ENCODE results near the gene ARID1B. TPM values are rescaled to one million over a fixed set of nuclear protein-coding genes. Genes with fewer than 3 reads are reported as not detected.
A peak's percentile ranks its signal among the peaks of the same experiment; 100 is the strongest.

The ARID1B gene
- total RNA-seq, 1 experiment from 2014 or later: 60.3 TPM

DNA sequence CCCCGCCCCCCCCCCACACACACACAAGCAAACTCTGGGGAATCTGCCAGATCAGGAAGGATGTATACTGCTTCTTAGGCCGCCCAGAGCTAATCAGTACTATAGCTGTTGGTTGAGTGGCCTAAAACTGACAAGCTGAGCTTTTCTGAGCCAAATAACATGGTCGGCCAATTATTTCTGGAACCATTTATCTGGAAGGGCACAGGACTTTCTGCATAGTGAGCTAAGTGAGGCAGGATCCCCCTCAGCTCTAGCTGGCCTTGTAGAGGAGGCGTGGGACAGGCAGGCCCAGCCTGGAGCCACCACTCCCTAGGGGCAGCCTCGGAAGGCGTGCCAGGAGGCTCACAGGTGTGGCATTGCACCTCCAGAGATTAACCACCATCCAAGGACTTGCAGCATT lies 346.1 kb downstream of the ARID1B start (continued):
- no peak for TF ChIP-seq ZNF263 (CRISPR knock-in tag; IDR thresholded peaks at IDR 0.05; ENCODE audit: low read depth)
- TF ChIP-seq MYBL2 (CRISPR knock-in tag; IDR thresholded peaks at IDR 0.05): no peak
- no peak for TF ChIP-seq NFE2L1 (CRISPR knock-in tag; IDR thresholded peaks at IDR 0.05)

DNA sequence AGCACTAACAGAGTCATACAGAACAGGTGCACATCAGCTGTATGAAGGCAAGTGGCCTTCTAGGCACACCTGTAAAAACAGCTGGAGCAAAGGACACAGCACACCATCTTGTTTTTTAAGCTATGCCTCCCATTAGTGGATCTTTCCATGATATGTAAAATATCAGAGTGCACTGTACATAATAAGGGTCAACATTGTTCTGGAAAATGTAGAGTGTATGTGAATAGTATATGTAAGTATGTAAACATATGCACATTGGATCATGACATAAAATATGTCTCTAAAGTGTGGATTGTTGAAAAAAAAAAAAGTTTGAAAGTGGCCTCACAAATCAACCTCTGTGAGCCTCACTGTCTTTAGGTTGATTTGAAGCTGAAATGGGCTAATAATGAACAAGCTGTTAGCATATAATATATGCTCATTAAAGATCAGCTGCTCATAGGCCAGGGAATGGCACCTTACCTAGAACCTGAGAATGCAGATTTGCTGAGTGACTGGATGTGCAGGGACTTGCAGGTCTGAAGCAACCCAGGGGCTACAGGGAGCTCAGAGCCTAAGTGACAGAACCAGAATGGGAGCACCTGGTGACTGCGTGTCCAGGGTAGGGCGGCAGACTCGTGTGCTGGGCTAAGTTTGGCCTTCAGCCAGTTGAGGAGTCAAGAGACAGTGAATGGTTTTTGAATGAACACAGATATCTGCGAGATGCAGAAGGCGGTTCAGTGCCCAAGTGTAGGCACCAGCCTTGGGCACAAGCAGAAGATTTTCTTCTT lies 347.5 kb downstream of the ARID1B start:
- no peak for DNase-seq (ENCODE audit: low spot score)
- Mint-ChIP-seq H3K27me3 (ENCODE audit: low read depth) (no peaks in the 10 kb centered on the region), H3K36me3 (0 out of 2 replicates have a peak, but pooled peaks cover 3% of the 10 kb centered on the region), H3K9me3 (no peaks in the 10 kb centered on the region), H3K4me1 (peaks cover 19% of the 10 kb centered on the region), H3K27ac (peak overlapping the region; percentile 58; the same call in 1 of the 2 replicates), H3K4me3 (no peak overlapping the region)
- CTCF ChIA-PET: interaction anchor here (1.4 kb wide), 1 partner anchor 34 kb away, joined by 6 read pairs; no protein-coding TSS in a partner anchor
- no peak for TF ChIP-seq JAZF1 (CRISPR knock-in tag; IDR thresholded peaks at IDR 0.05)
- TF ChIP-seq, protein P1, sequence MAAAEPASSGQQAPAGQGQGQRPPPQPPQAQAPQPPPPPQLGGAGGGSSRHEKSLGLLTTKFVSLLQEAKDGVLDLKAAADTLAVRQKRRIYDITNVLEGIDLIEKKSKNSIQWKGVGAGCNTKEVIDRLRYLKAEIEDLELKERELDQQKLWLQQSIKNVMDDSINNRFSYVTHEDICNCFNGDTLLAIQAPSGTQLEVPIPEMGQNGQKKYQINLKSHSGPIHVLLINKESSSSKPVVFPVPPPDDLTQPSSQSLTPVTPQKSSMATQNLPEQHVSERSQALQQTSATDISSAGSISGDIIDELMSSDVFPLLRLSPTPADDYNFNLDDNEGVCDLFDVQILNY (CRISPR knock-in tag; IDR thresholded peaks at IDR 0.05): no peak
- no peak for TF ChIP-seq RORB (CRISPR knock-in tag; IDR thresholded peaks at IDR 0.05)
- TF ChIP-seq TP53 (CRISPR knock-in tag; IDR thresholded peaks at IDR 0.05): no peak
- TF ChIP-seq SOX15 (CRISPR knock-in tag; IDR thresholded peaks at IDR 0.05): no peak
- TF ChIP-seq OVOL2 (CRISPR knock-in tag; IDR thresholded peaks at IDR 0.05; ENCODE audit: borderline replicate concordance): no peak
- no peak for TF ChIP-seq PRRX2 (CRISPR knock-in tag; IDR thresholded peaks at IDR 0.05)
- TF ChIP-seq, protein P2, sequence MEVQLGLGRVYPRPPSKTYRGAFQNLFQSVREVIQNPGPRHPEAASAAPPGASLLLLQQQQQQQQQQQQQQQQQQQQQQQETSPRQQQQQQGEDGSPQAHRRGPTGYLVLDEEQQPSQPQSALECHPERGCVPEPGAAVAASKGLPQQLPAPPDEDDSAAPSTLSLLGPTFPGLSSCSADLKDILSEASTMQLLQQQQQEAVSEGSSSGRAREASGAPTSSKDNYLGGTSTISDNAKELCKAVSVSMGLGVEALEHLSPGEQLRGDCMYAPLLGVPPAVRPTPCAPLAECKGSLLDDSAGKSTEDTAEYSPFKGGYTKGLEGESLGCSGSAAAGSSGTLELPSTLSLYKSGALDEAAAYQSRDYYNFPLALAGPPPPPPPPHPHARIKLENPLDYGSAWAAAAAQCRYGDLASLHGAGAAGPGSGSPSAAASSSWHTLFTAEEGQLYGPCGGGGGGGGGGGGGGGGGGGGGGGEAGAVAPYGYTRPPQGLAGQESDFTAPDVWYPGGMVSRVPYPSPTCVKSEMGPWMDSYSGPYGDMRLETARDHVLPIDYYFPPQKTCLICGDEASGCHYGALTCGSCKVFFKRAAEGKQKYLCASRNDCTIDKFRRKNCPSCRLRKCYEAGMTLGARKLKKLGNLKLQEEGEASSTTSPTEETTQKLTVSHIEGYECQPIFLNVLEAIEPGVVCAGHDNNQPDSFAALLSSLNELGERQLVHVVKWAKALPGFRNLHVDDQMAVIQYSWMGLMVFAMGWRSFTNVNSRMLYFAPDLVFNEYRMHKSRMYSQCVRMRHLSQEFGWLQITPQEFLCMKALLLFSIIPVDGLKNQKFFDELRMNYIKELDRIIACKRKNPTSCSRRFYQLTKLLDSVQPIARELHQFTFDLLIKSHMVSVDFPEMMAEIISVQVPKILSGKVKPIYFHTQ (CRISPR knock-in tag; IDR thresholded peaks at IDR 0.05): no peak
- TF ChIP-seq CBFB (CRISPR knock-in tag; IDR thresholded peaks at IDR 0.05; ENCODE audit: low read depth): no peak
- no peak for TF ChIP-seq IRF2 (CRISPR knock-in tag; IDR thresholded peaks at IDR 0.05; ENCODE audit: borderline replicate concordance, low read depth)
- TF ChIP-seq, protein P3, sequence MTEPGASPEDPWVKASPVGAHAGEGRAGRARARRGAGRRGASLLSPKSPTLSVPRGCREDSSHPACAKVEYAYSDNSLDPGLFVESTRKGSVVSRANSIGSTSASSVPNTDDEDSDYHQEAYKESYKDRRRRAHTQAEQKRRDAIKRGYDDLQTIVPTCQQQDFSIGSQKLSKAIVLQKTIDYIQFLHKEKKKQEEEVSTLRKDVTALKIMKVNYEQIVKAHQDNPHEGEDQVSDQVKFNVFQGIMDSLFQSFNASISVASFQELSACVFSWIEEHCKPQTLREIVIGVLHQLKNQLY (CRISPR knock-in tag; IDR thresholded peaks at IDR 0.05): no peak
- TF ChIP-seq GTF2I (CRISPR knock-in tag; conservative IDR thresholded peaks at IDR 0.05): no peak
- TF ChIP-seq, protein P4, sequence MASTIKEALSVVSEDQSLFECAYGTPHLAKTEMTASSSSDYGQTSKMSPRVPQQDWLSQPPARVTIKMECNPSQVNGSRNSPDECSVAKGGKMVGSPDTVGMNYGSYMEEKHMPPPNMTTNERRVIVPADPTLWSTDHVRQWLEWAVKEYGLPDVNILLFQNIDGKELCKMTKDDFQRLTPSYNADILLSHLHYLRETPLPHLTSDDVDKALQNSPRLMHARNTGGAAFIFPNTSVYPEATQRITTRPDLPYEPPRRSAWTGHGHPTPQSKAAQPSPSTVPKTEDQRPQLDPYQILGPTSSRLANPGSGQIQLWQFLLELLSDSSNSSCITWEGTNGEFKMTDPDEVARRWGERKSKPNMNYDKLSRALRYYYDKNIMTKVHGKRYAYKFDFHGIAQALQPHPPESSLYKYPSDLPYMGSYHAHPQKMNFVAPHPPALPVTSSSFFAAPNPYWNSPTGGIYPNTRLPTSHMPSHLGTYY (CRISPR knock-in tag; IDR thresholded peaks at IDR 0.05): no peak
- no peak for TF ChIP-seq ZNF423 (CRISPR knock-in tag; IDR thresholded peaks at IDR 0.05)
- TF ChIP-seq, protein P5, sequence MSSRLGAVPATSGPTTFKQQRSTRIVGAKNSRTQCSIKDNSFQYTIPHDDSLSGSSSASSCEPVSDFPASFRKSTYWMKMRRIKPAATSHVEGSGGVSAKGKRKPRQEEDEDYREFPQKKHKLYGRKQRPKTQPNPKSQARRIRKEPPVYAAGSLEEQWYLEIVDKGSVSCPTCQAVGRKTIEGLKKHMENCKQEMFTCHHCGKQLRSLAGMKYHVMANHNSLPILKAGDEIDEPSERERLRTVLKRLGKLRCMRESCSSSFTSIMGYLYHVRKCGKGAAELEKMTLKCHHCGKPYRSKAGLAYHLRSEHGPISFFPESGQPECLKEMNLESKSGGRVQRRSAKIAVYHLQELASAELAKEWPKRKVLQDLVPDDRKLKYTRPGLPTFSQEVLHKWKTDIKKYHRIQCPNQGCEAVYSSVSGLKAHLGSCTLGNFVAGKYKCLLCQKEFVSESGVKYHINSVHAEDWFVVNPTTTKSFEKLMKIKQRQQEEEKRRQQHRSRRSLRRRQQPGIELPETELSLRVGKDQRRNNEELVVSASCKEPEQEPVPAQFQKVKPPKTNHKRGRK (CRISPR knock-in tag; IDR thresholded peaks at IDR 0.05; ENCODE audit: borderline replicate concordance): no peak
- no peak for TF ChIP-seq RELA (CRISPR knock-in tag; IDR thresholded peaks at IDR 0.05; ENCODE audit: borderline replicate concordance)
- TF ChIP-seq NFE2L1 (CRISPR knock-in tag; IDR thresholded peaks at IDR 0.05): no peak
- no peak for TF ChIP-seq NR3C1 (CRISPR knock-in tag; conservative IDR thresholded peaks at IDR 0.05; ENCODE audit: low read depth)
- no peak for TF ChIP-seq JUN (CRISPR knock-in tag; IDR thresholded peaks at IDR 0.05)
- ATAC-seq: no peak
- POLR2A ChIA-PET: no interaction called here
